Measurements from ENCODE around the gene CD44. TPM values are rescaled to one million over a fixed set of nuclear protein-coding genes. Genes with fewer than 3 reads are reported as not detected.

The CD44 gene
- total RNA-seq, 1 donor from 2014 or later, result 14.0 TPM

DNA sequence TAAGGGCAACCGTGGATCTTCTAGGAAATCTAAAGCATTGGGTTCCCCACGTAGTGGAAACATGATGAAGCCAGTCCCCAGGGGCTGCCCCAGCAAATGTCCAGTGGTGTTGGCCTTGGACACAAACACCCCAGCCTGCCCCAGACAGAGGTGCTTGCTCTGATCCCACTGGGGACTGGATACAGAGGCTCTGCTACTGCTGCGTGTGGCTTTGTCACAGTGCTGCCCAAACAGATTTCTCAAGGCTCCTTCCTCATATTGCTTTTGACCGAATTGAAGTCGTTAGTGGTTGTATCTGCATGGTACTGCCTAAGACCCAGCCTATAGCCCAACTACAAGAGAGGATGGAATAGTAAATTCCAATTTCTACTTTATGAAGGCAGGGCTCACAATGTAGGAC lies 40.1 kb upstream of the CD44 start:
- no peak for DNase-seq
- no peaks in the 10 kb centered on the region for H3K36me3 ChIP-seq
- intact Hi-C loops (cut with micrococcal nuclease), result no loop called here
- H3K27me3 ChIP-seq (ENCODE audit: low read depth), result no peaks in the 10 kb centered on the region
- TF ChIP-seq, protein P1, sequence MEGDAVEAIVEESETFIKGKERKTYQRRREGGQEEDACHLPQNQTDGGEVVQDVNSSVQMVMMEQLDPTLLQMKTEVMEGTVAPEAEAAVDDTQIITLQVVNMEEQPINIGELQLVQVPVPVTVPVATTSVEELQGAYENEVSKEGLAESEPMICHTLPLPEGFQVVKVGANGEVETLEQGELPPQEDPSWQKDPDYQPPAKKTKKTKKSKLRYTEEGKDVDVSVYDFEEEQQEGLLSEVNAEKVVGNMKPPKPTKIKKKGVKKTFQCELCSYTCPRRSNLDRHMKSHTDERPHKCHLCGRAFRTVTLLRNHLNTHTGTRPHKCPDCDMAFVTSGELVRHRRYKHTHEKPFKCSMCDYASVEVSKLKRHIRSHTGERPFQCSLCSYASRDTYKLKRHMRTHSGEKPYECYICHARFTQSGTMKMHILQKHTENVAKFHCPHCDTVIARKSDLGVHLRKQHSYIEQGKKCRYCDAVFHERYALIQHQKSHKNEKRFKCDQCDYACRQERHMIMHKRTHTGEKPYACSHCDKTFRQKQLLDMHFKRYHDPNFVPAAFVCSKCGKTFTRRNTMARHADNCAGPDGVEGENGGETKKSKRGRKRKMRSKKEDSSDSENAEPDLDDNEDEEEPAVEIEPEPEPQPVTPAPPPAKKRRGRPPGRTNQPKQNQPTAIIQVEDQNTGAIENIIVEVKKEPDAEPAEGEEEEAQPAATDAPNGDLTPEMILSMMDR (IDR thresholded peaks at IDR 0.05; ENCODE audit: borderline replicate concordance), result no peak
- peak overlapping the region; percentile 80 for H3K27ac ChIP-seq (replicated peaks)
- H3K9me3 ChIP-seq (replicated peaks), result peaks cover 4% of the 10 kb centered on the region
- H3K4me1 ChIP-seq, result peaks cover 23% of the 10 kb centered on the region
- H3K4me3 ChIP-seq, result no peak overlapping the region

DNA sequence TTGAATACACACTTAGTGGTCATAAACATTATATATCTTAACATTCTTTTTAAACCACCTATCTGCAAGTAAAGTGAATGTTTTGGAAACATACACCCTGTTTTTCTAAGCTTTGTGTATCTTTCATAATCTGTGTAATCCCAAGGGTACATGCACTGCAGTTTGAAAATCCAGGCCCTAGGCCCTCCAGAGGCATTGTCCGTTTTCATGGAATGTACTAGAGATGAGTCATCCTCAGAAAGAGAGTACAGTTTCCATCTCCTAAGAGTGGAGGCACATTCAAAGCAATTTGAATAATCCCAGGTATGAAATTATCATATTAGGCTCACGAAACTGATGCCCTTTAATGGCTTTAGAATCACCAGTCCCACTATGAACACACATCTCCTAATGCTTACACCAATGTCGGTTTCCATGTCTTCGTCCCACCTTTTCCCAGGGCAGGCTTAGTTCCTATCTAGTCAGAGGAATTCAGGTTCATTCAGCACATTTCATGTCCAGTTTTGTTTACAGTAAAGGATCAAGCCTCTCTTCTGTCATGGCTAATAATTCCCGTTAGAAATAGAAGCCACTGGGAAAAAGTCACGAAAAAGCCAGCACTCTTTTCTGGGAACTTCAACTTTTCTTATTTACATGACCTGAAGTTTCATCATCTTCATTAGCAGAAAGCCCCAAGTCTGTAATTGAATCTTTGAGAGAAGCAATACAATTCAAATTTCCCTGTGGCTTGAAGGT lies 39.5 kb upstream of the CD44 start:
- Histone ChIP-seq H3K9me3 (replicated peaks) (peaks cover 4% of the 10 kb centered on the region), H3K27me3 (ENCODE audit: low read depth) (no peaks in the 10 kb centered on the region), H3K4me1 (peaks cover 23% of the 10 kb centered on the region), H3K36me3 (no peaks in the 10 kb centered on the region), H3K4me3 (no peak overlapping the region), H3K27ac (replicated peaks) (peak overlapping the region; percentile 80)
- no peak for DNase-seq
- intact Hi-C loops (cut with micrococcal nuclease), result no loop called here
- TF ChIP-seq, protein P1 (IDR thresholded peaks at IDR 0.05; ENCODE audit: borderline replicate concordance), result no peak

DNA sequence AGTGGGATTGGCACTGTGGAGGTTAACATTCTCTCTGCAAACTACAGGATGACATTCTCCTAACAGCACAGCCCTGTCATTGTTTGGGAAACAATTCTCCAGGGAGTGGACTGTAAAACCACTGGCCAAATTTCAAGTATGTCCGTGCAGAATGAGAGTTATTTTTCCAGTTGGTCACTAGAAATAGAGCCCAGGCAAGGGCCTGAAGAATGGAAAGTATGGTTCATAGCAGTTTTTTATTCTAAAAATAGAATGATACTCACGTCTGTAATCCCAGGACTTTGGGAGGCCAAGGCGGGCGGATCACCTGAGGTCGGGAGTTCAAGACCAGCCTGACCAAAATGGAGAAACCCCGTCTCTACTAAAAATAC lies 39.0 kb upstream of the CD44 start:
- intact Hi-C loops (cut with micrococcal nuclease), result no loop called here
- peaks cover 3% of the 10 kb centered on the region for H3K9me3 ChIP-seq (replicated peaks)
- H3K4me3 ChIP-seq, result no peak overlapping the region
- peaks cover 27% of the 10 kb centered on the region for H3K4me1 ChIP-seq
- no peak for DNase-seq
- no peaks in the 10 kb centered on the region for H3K36me3 ChIP-seq
- no peaks in the 10 kb centered on the region for H3K27me3 ChIP-seq (ENCODE audit: low read depth)
- H3K27ac ChIP-seq (replicated peaks), result peak overlapping the region; percentile 80
- TF ChIP-seq, protein P1 (IDR thresholded peaks at IDR 0.05; ENCODE audit: borderline replicate concordance), result no peak

DNA sequence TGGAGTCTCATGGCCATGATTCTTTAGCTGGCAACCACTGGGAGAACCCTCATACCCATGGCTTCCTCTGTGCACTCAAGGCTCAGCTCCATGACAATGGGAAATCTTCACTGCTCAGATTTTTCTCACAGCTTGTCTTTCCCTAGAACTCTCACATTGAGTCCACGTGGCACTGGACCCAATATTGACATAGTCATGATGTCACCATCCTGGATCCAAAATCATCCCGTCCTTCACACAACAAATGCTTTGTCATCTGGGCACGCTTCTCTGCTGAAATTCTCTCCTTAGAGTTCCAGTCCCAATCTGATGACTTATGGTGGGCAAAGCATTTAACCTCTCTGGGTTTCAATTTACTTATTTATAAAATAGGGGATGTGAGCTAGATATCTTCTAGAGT lies 37.7 kb upstream of the CD44 start:
- TF ChIP-seq, protein P1 (IDR thresholded peaks at IDR 0.05; ENCODE audit: borderline replicate concordance), result no peak
- peaks cover 38% of the 10 kb centered on the region for H3K4me1 ChIP-seq
- no peaks in the 10 kb centered on the region for H3K36me3 ChIP-seq
- H3K4me3 ChIP-seq, result no peak overlapping the region
- no peaks in the 10 kb centered on the region for H3K27me3 ChIP-seq (ENCODE audit: low read depth)
- intact Hi-C loops (cut with micrococcal nuclease), result no loop called here
- H3K9me3 ChIP-seq (replicated peaks), result no peaks in the 10 kb centered on the region
- H3K27ac ChIP-seq (replicated peaks), result no peak overlapping the region
- no peak for DNase-seq

DNA sequence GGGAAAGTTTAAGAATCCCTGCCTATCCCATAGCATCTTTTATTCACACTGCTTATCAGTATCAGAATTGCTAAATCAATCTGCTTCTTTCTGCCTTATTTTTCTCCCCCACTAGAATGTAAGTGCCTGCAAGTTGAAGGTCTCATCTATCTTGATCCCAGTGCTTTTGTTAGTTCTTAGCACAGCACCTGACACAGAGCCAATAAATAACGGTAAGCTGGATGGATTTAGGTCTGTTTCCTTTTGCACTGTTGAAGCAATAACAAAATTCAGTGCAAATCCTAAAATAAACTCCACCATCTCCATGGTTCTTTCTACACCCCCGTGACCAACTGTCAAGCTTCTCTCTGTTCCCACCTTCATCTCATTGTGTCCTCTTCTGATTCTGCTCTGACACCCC lies 36.7 kb upstream of the CD44 start:
- DNase-seq, result no peak
- Histone ChIP-seq H3K27ac (replicated peaks) (no peak overlapping the region), H3K27me3 (ENCODE audit: low read depth) (no peaks in the 10 kb centered on the region), H3K9me3 (replicated peaks) (no peaks in the 10 kb centered on the region), H3K4me3 (no peak overlapping the region), H3K4me1 (peaks cover 38% of the 10 kb centered on the region), H3K36me3 (no peaks in the 10 kb centered on the region)
- TF ChIP-seq, protein P1 (IDR thresholded peaks at IDR 0.05; ENCODE audit: borderline replicate concordance), result no peak
- intact Hi-C loops (cut with micrococcal nuclease), result no loop called here
